Gastrocnemius medialis (tissue), 4 donors: Measurements from ENCODE around the gene ADAM12. TPM values are rescaled to one million over a fixed set of nuclear protein-coding genes. Genes with fewer than 3 reads are reported as not detected.

Experiments
- ATAC-seq, 2 donors: fragments of 150-250 bp; one replicate each; pipeline ENCODE4 v1.9.1; 2016
- DNase-seq, 2 donors: peaks; one replicate each; pipeline ENCODE4 v3.0.0-alpha.2; 2019
- H3K27ac ChIP-seq, 4 donors: fragments of 200-600 bp; sonication (generic); 1 replicate in 1 of 4; 2 replicates in 3 of 4; pipeline ENCODE4 v1.5.1; 2016 to 2018; ENCODE audit warnings: mild to moderate bottlenecking in 2 of 4, moderate library complexity in 1 of 4
- H3K27me3 ChIP-seq, 3 donors: fragments of 200-600 bp; sonication (generic) in 2 of 3; 1 replicate in 1 of 3; 2 replicates in 2 of 3; pipeline versions ENCODE4 v1.5.1 to v1.6.0; 2016 to 2019; ENCODE audit warnings: mild to moderate bottlenecking in 1 of 3, moderate library complexity in 1 of 3
- H3K36me3 ChIP-seq, 2 donors: fragments of 200-600 bp; sonication (generic) in 1 of 2; one replicate each; pipeline ENCODE4 v1.5.1; 2017 to 2018
- H3K4me1 ChIP-seq, 2 donors: fragments of 200-600 bp; sonication (generic) in 1 of 2; one replicate each; pipeline ENCODE4 v1.5.1; 2016 to 2017; ENCODE audit warnings: mild to moderate bottlenecking in 2 of 2
- H3K4me3 ChIP-seq, 4 donors: fragments of 200-600 bp; sonication (generic) in 3 of 4; 1 replicate in 1 of 4; 2 replicates in 3 of 4; pipeline ENCODE4 v1.5.1; 2016 to 2019; ENCODE audit warnings: mild to moderate bottlenecking in 2 of 4
- H3K9me3 ChIP-seq, 3 donors: fragments of 200-600 bp; sonication (generic) in 2 of 3; 1 replicate in 1 of 3; 2 replicates in 2 of 3; pipeline ENCODE4 v1.5.1; 2016 to 2019
- CTCF ChIP-seq, 5 experiments: fragments of 450-650 bp in 3 of 5; fragments of 200-600 bp in 2 of 5; sonication (generic) in 2 of 5; IDR thresholded peaks in 4 of 5; conservative IDR thresholded peaks in 1 of 5; 1 replicate in 4 of 5; 2 replicates in 1 of 5; pipeline ENCODE4 v1.5.1; 2016 to 2019; ENCODE audit warnings: antibody characterized with exemption in 5 of 5, mild to moderate bottlenecking in 3 of 5, moderate library complexity in 3 of 5
- POLR2A ChIP-seq, 2 donors: fragments of 450-650 bp; IDR thresholded peaks; one replicate each; pipeline ENCODE4 v1.6.1; 2017; ENCODE audit warnings: antibody characterized with exemption in 2 of 2, mild to moderate bottlenecking in 2 of 2, moderate library complexity in 2 of 2
- in situ Hi-C, 4 donors: fragments of 200-750 bp; cut with MboI; loops; one replicate each; pipeline versions ENCODE4 v1.15.0 to v1.8.0; 2017; ENCODE audit warnings: low sequenced_read_pairs in 4 of 4
- intact Hi-C: fragments of 100-400 bp; cut with DNase I; formaldehyde crosslinking; loops from one replicate; pipeline ENCODE4 v1.15.1; 2023; ENCODE audit warnings: low total_unique reads
- total RNA-seq, 4 donors: library from RNA; depleted of rRNA; stranded (reverse); fragments of >200 nt; gene quantifications; one replicate each; pipeline versions ENCODE4 v1.1.0 to v1.2.3, GENCODE V29; 2016

Gene ADAM12
- total RNA-seq, 4 donors from 2014 or later, result 0.10 TPM; not detected in 3

GRCh38 chr10:126094537-126094936, 293.7 kb downstream of the ADAM12 start:
- Histone ChIP-seq H3K4me3 (no peak overlapping the region), H3K27me3 (no peaks in the 10 kb centered on the region), H3K9me3 (no peaks in the 10 kb centered on the region), H3K27ac (no peak overlapping the region), H3K4me1 (no peaks in the 10 kb centered on the region), H3K36me3 (no peaks in the 10 kb centered on the region)
- DNase-seq, result no peak
- TF ChIP-seq POLR2A (IDR thresholded peaks at IDR 0.05) (no peak), CTCF (IDR thresholded peaks at IDR 0.05 in 4 of 5, conservative IDR thresholded peaks at IDR 0.05 in 1 of 5) (no peak)
- in situ Hi-C loops (no loop called here), intact Hi-C loops (no loop called here)
- ATAC-seq, result no peak

GRCh38 chr10:126092366-126093215, 295.7 kb downstream of the ADAM12 start:
- no peaks in the 10 kb centered on the region for H3K9me3 ChIP-seq
- ATAC-seq (no peak), DNase-seq (no peak)
- H3K27me3 ChIP-seq, result no peaks in the 10 kb centered on the region
- intact Hi-C loops, result no loop called here
- no peaks in the 10 kb centered on the region for H3K4me1 ChIP-seq
- no peak for TF ChIP-seq POLR2A (IDR thresholded peaks at IDR 0.05)
- TF ChIP-seq CTCF (IDR thresholded peaks at IDR 0.05 in 4 of 5, conservative IDR thresholded peaks at IDR 0.05 in 1 of 5), result no peak
- in situ Hi-C loops, result no loop called here
- H3K4me3 ChIP-seq, result no peak overlapping the region
- no peak overlapping the region for H3K27ac ChIP-seq
- no peaks in the 10 kb centered on the region for H3K36me3 ChIP-seq

- Histone ChIP-seq H3K36me3 (no peaks in the 10 kb centered on the region), H3K9me3 (no peaks in the 10 kb centered on the region), H3K27ac (no peak overlapping the region), H3K4me3 (no peak overlapping the region), H3K4me1 (no peaks in the 10 kb centered on the region), H3K27me3 (no peaks in the 10 kb centered on the region)
- in situ Hi-C loops, result no loop called here
- ATAC-seq (no peak), DNase-seq (no peak)
- TF ChIP-seq CTCF (IDR thresholded peaks at IDR 0.05 in 4 of 5, conservative IDR thresholded peaks at IDR 0.05 in 1 of 5) (no peak), POLR2A (IDR thresholded peaks at IDR 0.05) (no peak)
- intact Hi-C loops, result no loop called here
Observed at GRCh38 chr10:126090911-126091728, 297.2 kb downstream of the ADAM12 start.

- ATAC-seq (no peak), DNase-seq (no peak)
- Histone ChIP-seq H3K36me3 (no peaks in the 10 kb centered on the region), H3K27me3 (no peaks in the 10 kb centered on the region), H3K4me3 (no peak overlapping the region), H3K9me3 (no peaks in the 10 kb centered on the region), H3K27ac (no peak overlapping the region), H3K4me1 (no peaks in the 10 kb centered on the region)
- intact Hi-C loops, result no loop called here
- TF ChIP-seq CTCF (IDR thresholded peaks at IDR 0.05 in 4 of 5, conservative IDR thresholded peaks at IDR 0.05 in 1 of 5) (no peak), POLR2A (IDR thresholded peaks at IDR 0.05) (no peak)
- in situ Hi-C loops, result no loop called here
Observed at GRCh38 chr10:126090443-126090842, 297.8 kb downstream of the ADAM12 start.
